GM12878 (cell line): ENCODE data around the gene COX5A.

ENCODE experiments used
- NFYB ChIP-seq: IDR thresholded peaks from 2 replicates; pipeline ENCODE4 v1.6.1; 2011; ENCODE audit warnings: low read depth, mild to moderate bottlenecking, low read length, improper control_type of control experiment, moderate library complexity; ENCODE audit not compliant: insufficient read depth
- POLR2A ChIP-seq: IDR thresholded peaks from 2 replicates; pipeline ENCODE4 v1.6.1; 2011; ENCODE audit warnings: low read depth, mild to moderate bottlenecking, low read length
- SMC3 ChIP-seq: IDR thresholded peaks from 2 replicates; pipeline ENCODE4 v1.6.1; 2011; ENCODE audit warnings: low read length, improper control_type of control experiment, borderline replicate concordance
- STAT1 ChIP-seq: fragments of 450-650 bp; conservative IDR thresholded peaks from 2 replicates; pipeline ENCODE4 v1.6.1; 2014; ENCODE audit warnings: antibody characterized with exemption, mild to moderate bottlenecking
- TF ChIP-seq, protein P1 (sequence below), 3 experiments: IDR thresholded peaks in 2 of 3; conservative IDR thresholded peaks in 1 of 3; 2 replicates each; pipeline ENCODE4 v1.5.1; 2011; ENCODE audit warnings: low read depth in 3 of 3, low read length in 3 of 3, mild to moderate bottlenecking in 3 of 3, control low read depth in 2 of 3, moderate library complexity in 2 of 3, inconsistent platforms in 1 of 3, mixed read lengths in 1 of 3; ENCODE audit not compliant: control insufficient read depth in 2 of 3, insufficient read depth in 1 of 3; ENCODE audit errors: extremely low read depth in 1 of 3

DNA sequence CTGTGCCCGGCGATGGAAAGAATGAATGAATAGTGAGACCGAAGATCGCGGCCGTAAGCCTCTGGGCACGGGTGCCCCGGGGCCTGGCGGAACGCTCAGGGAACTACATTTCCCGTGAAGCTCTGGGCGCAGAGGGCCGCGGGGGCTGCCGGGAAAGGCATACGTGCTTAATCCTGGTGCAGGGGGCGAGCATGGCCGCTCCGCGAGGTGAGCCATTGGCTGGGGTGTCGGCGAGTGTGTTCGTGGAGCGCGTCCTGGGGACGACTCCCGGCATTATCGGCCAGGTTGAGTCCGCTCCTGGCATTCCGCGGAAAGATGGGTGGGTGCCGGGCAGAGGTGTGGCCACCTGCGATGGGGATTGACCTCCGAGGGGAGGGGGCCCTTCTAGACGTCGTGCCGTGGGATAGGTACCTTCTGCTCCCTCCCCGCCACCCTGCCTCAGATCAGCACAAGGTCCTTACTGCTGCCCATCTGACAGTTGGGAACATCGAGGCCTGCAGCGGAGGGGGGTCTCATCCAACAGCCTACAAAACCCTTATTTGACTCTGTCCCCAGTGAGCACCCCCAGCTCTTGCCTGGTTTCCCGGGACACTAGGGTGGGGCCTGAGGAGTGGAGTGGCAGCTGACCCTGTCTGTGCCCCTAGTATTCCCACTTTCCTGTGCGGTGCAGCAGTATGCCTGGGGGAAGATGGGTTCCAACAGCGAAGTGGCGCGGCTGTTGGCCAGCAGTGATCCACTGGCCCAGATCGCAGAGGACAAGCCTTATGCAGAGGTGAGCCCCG, 47.8 kb downstream of the COX5A start, which contains the start of gene MPI:
- TF ChIP-seq POLR2A (peak; percentile 99), NFYB (0 out of 2 replicates have a peak, but pooled peaks have one; percentile 7), SMC3 (no peak), STAT1 (no peak)
- TF ChIP-seq, protein P1, sequence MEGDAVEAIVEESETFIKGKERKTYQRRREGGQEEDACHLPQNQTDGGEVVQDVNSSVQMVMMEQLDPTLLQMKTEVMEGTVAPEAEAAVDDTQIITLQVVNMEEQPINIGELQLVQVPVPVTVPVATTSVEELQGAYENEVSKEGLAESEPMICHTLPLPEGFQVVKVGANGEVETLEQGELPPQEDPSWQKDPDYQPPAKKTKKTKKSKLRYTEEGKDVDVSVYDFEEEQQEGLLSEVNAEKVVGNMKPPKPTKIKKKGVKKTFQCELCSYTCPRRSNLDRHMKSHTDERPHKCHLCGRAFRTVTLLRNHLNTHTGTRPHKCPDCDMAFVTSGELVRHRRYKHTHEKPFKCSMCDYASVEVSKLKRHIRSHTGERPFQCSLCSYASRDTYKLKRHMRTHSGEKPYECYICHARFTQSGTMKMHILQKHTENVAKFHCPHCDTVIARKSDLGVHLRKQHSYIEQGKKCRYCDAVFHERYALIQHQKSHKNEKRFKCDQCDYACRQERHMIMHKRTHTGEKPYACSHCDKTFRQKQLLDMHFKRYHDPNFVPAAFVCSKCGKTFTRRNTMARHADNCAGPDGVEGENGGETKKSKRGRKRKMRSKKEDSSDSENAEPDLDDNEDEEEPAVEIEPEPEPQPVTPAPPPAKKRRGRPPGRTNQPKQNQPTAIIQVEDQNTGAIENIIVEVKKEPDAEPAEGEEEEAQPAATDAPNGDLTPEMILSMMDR (IDR thresholded peaks at IDR 0.05 in 2 of 3, conservative IDR thresholded peaks at IDR 0.05 in 1 of 3; ENCODE audit: control insufficient read depth in 2 of 3, extremely low read depth in 1 of 3, insufficient read depth in 1 of 3, low read depth in 3 of 3, low read length in 3 of 3) = no peak
